B cell (primary cell): ENCODE data around the gene PI3. TPM values are rescaled to one million over a fixed set of nuclear protein-coding genes. Genes with fewer than 3 reads are reported as not detected.

Source experiments
- ATAC-seq: fragments of 200-7000 bp; cut with Tn5 transposase; one replicate; pipeline ENCODE4 v1.10.0; 2021; ENCODE audit warnings: low read depth, mild to moderate bottlenecking, moderate number of reproducible peaks, moderate library complexity
- CTCF ChIA-PET: fragments of 350-600 bp; sonication (Branson Sonifier 250); formaldehyde crosslinking; loops from one replicate; lab custom pipeline; 2021; ENCODE audit warnings: antibody characterized with exemption, inconsistent platforms; lab: Charles Lee
- POLR2A ChIA-PET: fragments of 350-600 bp; sonication (Branson Sonifier 250); formaldehyde crosslinking; loops from one replicate; lab custom pipeline; 2021; ENCODE audit warnings: antibody characterized with exemption; lab: Charles Lee
- DNase-seq: peaks from one replicate; pipeline ENCODE4 v3.0.0; 2013
- H2AFZ ChIP-seq: 2 replicates; pipeline ENCODE4 v1.6.1; 2012; ENCODE audit warnings: mild to moderate bottlenecking, low read depth, low read length; ENCODE audit not compliant: insufficient read depth, poor library complexity, severe bottlenecking
- H3K27ac ChIP-seq, 2 donors: 1 replicate in 1 of 2; 2 replicates in 1 of 2; pipeline ENCODE4 v1.5.1; 2012 to 2013; ENCODE audit warnings: low read length in 2 of 2, mild to moderate bottlenecking in 2 of 2, moderate library complexity in 1 of 2
- H3K27me3 ChIP-seq, 4 experiments: fragments of 200-600 bp in 1 of 4; sonication (generic) in 1 of 4; replicated peaks in 1 of 4; 1 replicate in 2 of 4; 2 replicates in 2 of 4; pipeline versions ENCODE4 v1.6.1 to v1.7.0; 2013 to 2016; ENCODE audit warnings: low read length in 3 of 4, mild to moderate bottlenecking in 2 of 4, mixed read lengths in 1 of 4, moderate library complexity in 1 of 4; ENCODE audit not compliant: insufficient read depth in 4 of 4, control insufficient read depth in 3 of 4; ENCODE audit errors: control extremely low read depth in 1 of 4
- H3K36me3 ChIP-seq, 2 experiments: replicated peaks in 1 of 2; 1 replicate in 1 of 2; 2 replicates in 1 of 2; pipeline versions ENCODE4 v1.6.1 to v1.7.1; 2013; ENCODE audit warnings: low read length in 1 of 2; ENCODE audit not compliant: insufficient read depth in 2 of 2, control insufficient read depth in 1 of 2; ENCODE audit errors: control extremely low read depth in 1 of 2, extremely low read depth in 1 of 2
- H3K4me1 ChIP-seq, 2 donors: fragments of 200-600 bp in 1 of 2; sonication (generic) in 1 of 2; 1 replicate in 1 of 2; 2 replicates in 1 of 2; pipeline versions ENCODE4 v1.5.1 to v1.6.1; 2013 to 2017; ENCODE audit warnings: low read length in 2 of 2; ENCODE audit not compliant: control insufficient read depth in 2 of 2, insufficient read depth in 2 of 2
- H3K4me2 ChIP-seq: replicated peaks from 2 replicates; pipeline ENCODE3; 2012; ENCODE audit warnings: mild to moderate bottlenecking, low read depth, low read length; ENCODE audit not compliant: poor library complexity, severe bottlenecking
- H3K4me3 ChIP-seq, 5 experiments: fragments of 200-600 bp in 1 of 5; sonication (generic) in 1 of 5; 1 replicate in 3 of 5; 2 replicates in 2 of 5; pipeline versions ENCODE4 v1.5.1 to v1.7.0; 2011 to 2016; ENCODE audit warnings: low read length in 4 of 5, mild to moderate bottlenecking in 4 of 5, low read depth in 2 of 5, control low read depth in 1 of 5, moderate library complexity in 1 of 5; ENCODE audit not compliant: insufficient read depth in 1 of 5; ENCODE audit errors: control extremely low read depth in 1 of 5, extremely low read depth in 1 of 5
- H3K79me2 ChIP-seq: fragments of 200-600 bp; sonication (generic); one replicate; pipeline ENCODE4 v1.6.0; 2016; ENCODE audit warnings: low read length; ENCODE audit not compliant: control insufficient read depth, insufficient read depth
- H3K9ac ChIP-seq: fragments of 200-600 bp; sonication (generic); 2 replicates; pipeline ENCODE4 v1.6.1; 2017; ENCODE audit warnings: mild to moderate bottlenecking, low read length, moderate library complexity
- H3K9me3 ChIP-seq, 3 donors: one replicate each; pipeline versions ENCODE4 v1.6.1 to v1.7.1; 2013; ENCODE audit warnings: low read length in 2 of 3; ENCODE audit not compliant: control insufficient read depth in 2 of 3, insufficient read depth in 1 of 3; ENCODE audit errors: control extremely low read depth in 1 of 3
- H4K20me1 ChIP-seq: 2 replicates; pipeline ENCODE4 v1.6.0; 2012; ENCODE audit warnings: mild to moderate bottlenecking, low read length; ENCODE audit not compliant: insufficient read depth, control insufficient read depth, poor library complexity, severe bottlenecking
- H3K27ac Mint-ChIP-seq: one replicate; pipeline ENCODE4 v1.8.0; 2021; ENCODE audit warnings: mixed read lengths
- H3K27me3 Mint-ChIP-seq: one replicate; pipeline ENCODE4 v1.8.0; 2021; ENCODE audit warnings: mixed read lengths
- H3K4me1 Mint-ChIP-seq: one replicate; pipeline ENCODE4 v1.8.0; 2021; ENCODE audit warnings: mixed read lengths
- H3K4me3 Mint-ChIP-seq: one replicate; pipeline ENCODE4 v1.8.0; 2021; ENCODE audit warnings: mixed read lengths
- H3K9me3 Mint-ChIP-seq: one replicate; pipeline ENCODE4 v1.8.0; 2022; ENCODE audit warnings: mixed read lengths; ENCODE audit not compliant: insufficient read depth
- EZH2 ChIP-seq: IDR thresholded peaks from 2 replicates; pipeline ENCODE4 v1.6.1; 2012; ENCODE audit warnings: borderline replicate concordance, low read depth, mild to moderate bottlenecking, moderate library complexity, low read length; ENCODE audit not compliant: insufficient read depth, poor library complexity, severe bottlenecking
- WGBS: methylation state at CpG from one replicate; pipeline ENCODE4 v1.1.5; 2013; ENCODE audit warnings: missing lambda C conversion rate; ENCODE audit not compliant: insufficient coverage; 5-methylcytosine and 5-hydroxymethylcytosine counted together
- intact Hi-C: fragments of 100-400 bp; cut with micrococcal nuclease; formaldehyde crosslinking; loops from one replicate; pipeline ENCODE4 v1.10.0; 2022
- polyA plus RNA-seq: library from polyadenylated mRNA; depleted of rRNA; stranded (reverse); fragments of >200 nt; gene quantifications from 2 replicates; pipeline ENCODE4 v1.2.3, GENCODE V29; 2012
- total RNA-seq, 2 donors: library from RNA; stranded (reverse); fragments of 120-200 nt in 1 of 2; gene quantifications; 1 replicate in 1 of 2; 2 replicates in 1 of 2; pipeline versions ENCODE4 v1.2.3 to v1.2.4, GENCODE V29; 2013 to 2022
- TF ChIP-seq, protein P1 (sequence below): fragments of 200-600 bp; IDR thresholded peaks from one replicate; pipeline ENCODE4 v1.8.0; 2022; ENCODE audit warnings: antibody characterized with exemption, mild to moderate bottlenecking

PI3 gene
- total and polyA plus RNA-seq, 2 donors (not counting 1 experiment from before 2014, with no cell fraction given) = 0.24 TPM; not detected in 1

DNA sequence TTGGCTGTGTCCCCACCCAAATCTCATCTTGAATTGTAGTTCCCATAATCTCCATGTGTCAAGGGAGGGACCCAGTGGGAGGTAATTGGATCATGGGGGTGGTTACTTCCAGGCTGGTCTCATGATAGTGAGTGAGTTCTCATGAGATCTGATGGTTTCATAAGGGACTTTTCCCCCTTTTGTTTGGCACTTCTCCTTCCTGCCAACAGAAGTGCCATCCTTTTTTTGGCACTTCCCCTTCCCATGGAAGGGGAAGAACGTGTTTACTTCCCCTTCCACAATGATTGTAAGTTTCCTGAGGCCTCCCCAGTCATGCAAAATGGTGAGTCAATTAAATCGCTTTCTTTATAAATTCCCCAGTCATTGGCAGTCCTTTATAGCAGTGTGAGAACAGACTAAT is 18.0 kb upstream of the PI3 start:
- Histone ChIP-seq H3K79me2 (no peaks in the 10 kb centered on the region), H3K27ac (no peak overlapping the region), H3K36me3 (no peaks in the 10 kb centered on the region), H3K27me3 (peaks cover 0 to 8% (median 0%) of the 10 kb centered on the region in 4 experiments), H2AFZ (no peak overlapping the region), H3K4me1 (peaks cover 0 to 11% of the 10 kb centered on the region in 2 donors), H3K4me3 (no peak overlapping the region), H3K4me2 (no peak overlapping the region), H4K20me1 (no peaks in the 10 kb centered on the region), H3K9me3 (peaks cover 8 to 16% (median 13%) of the 10 kb centered on the region in 3 donors), H3K9ac (no peak overlapping the region)
- Mint-ChIP-seq H3K4me1 (peaks cover 15% of the 10 kb centered on the region), H3K4me3 (no peak overlapping the region), H3K9me3 (peaks cover 13% of the 10 kb centered on the region), H3K27ac (no peak overlapping the region), H3K27me3 (peaks cover 10% of the 10 kb centered on the region)
- intact Hi-C loops = no loop called here
- POLR2A ChIA-PET = no interaction called here
- DNase-seq = no peak
- no CpG with 5 or more reads among the region's 2 CpGs for WGBS
- CTCF ChIA-PET = no interaction called here
- TF ChIP-seq EZH2 = no peak
- TF ChIP-seq, protein P1, sequence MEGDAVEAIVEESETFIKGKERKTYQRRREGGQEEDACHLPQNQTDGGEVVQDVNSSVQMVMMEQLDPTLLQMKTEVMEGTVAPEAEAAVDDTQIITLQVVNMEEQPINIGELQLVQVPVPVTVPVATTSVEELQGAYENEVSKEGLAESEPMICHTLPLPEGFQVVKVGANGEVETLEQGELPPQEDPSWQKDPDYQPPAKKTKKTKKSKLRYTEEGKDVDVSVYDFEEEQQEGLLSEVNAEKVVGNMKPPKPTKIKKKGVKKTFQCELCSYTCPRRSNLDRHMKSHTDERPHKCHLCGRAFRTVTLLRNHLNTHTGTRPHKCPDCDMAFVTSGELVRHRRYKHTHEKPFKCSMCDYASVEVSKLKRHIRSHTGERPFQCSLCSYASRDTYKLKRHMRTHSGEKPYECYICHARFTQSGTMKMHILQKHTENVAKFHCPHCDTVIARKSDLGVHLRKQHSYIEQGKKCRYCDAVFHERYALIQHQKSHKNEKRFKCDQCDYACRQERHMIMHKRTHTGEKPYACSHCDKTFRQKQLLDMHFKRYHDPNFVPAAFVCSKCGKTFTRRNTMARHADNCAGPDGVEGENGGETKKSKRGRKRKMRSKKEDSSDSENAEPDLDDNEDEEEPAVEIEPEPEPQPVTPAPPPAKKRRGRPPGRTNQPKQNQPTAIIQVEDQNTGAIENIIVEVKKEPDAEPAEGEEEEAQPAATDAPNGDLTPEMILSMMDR = no peak
- no peak for ATAC-seq

DNA sequence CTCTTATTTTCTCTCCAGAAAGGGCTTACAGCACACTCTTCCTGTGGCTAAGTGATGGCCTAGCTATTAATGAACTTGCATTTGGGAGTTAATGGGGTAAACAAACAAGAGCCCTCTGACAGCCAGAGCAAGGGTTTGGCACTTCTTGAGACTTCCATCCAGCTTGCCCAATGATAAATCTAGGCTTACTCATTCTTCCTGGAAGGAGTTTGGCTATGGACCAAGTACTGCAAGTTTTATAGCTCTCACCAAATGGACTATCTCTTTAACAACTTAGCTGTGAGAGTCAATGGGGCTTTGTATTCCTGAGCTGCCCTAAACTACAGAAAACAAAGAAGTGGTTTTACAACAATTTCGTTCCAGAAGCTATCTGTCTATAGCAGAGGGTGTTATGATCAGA is 16.7 kb upstream of the PI3 start:
- H3K36me3 ChIP-seq = no peaks in the 10 kb centered on the region
- POLR2A ChIA-PET = no interaction called here

More for the DNA sequence above, 16.7 kb upstream of the PI3 start:
- no peaks in the 10 kb centered on the region for H3K79me2 ChIP-seq
- intact Hi-C loops = no loop called here
- H2AFZ ChIP-seq = no peak overlapping the region
- TF ChIP-seq EZH2 = no peak
- TF ChIP-seq, protein P1 = no peak
- Mint-ChIP-seq H3K4me3 (no peak overlapping the region), H3K4me1 (peaks cover 15% of the 10 kb centered on the region), H3K9me3 (peaks cover 17% of the 10 kb centered on the region), H3K27me3 (peaks cover 22% of the 10 kb centered on the region), H3K27ac (no peak overlapping the region)
- H3K4me3 ChIP-seq = no peak overlapping the region
- DNase-seq = no peak
- no peak overlapping the region for H3K9ac ChIP-seq
- H3K27ac ChIP-seq = no peak overlapping the region
- no peaks in the 10 kb centered on the region for H4K20me1 ChIP-seq
- H3K27me3 ChIP-seq = peaks cover 0 to 10% (median 3%) of the 10 kb centered on the region in 4 experiments
- CTCF ChIA-PET = no interaction called here
- no peak for ATAC-seq
- H3K9me3 ChIP-seq = peaks cover 8 to 19% (median 16%) of the 10 kb centered on the region in 3 donors
- no peak overlapping the region for H3K4me2 ChIP-seq
- peaks cover 0 to 11% of the 10 kb centered on the region in 2 donors for H3K4me1 ChIP-seq
- no CpG with 5 or more reads among the region's 1 CpG for WGBS
